ENCODE data around the gene LAMC3.
"Not testable (repeated sequence)": the region's sequence is repeated elsewhere in the genome, so short reads cannot be mapped to it uniquely, and the experiment has no call there.

Gene LAMC3

GRCh38 chr9:130992682-130993032, 16.3 kb upstream of the LAMC3 start:
- DNase-seq, result no peak

GRCh38 chr9:130993303-130994030, 15.5 kb upstream of the LAMC3 start:
- DNase-seq, result no peak

GRCh38 chr9:130994135-130995085, 14.6 kb upstream of the LAMC3 start:
- DNase-seq, result no peak

GRCh38 chr9:130995086-130996011, 13.6 kb upstream of the LAMC3 start:
- DNase-seq, result peak; percentile 62

- no peak for DNase-seq
Observed at GRCh38 chr9:130996205-130996604, 12.8 kb upstream of the LAMC3 start.

GRCh38 chr9:130996676-130997394, 12.1 kb upstream of the LAMC3 start:
- no peak for DNase-seq

- DNase-seq, result no peak
Observed at GRCh38 chr9:130997395-130997684, 11.6 kb upstream of the LAMC3 start.

- DNase-seq, result peak; percentile 75
Observed at GRCh38 chr9:130997925-130998596, 10.9 kb upstream of the LAMC3 start.

- DNase-seq, result no peak
Observed at GRCh38 chr9:130998597-130999244, 10.3 kb upstream of the LAMC3 start.

- no peak for DNase-seq
Observed at GRCh38 chr9:130999245-130999623, 9.7 kb upstream of the LAMC3 start.

- not testable (repeated sequence) for DNase-seq
Observed at GRCh38 chr9:131000526-131000925, 8.4 kb upstream of the LAMC3 start.

- DNase-seq, result no peak
Observed at GRCh38 chr9:131001021-131001420, 8.0 kb upstream of the LAMC3 start.

GRCh38 chr9:131001990-131002389, 7.0 kb upstream of the LAMC3 start:
- no peak for DNase-seq

GRCh38 chr9:131006601-131007000, 2.4 kb upstream of the LAMC3 start:
- DNase-seq, result no peak

- DNase-seq, result no peak
Observed at GRCh38 chr9:131008086-131008485, 888 bp upstream of the LAMC3 start.

GRCh38 chr9:131008563-131008908, 438 bp upstream of the LAMC3 start:
- no peak for DNase-seq

GRCh38 chr9:131010482-131011273, 1.7 kb downstream of the LAMC3 start:
- DNase-seq, result no peak

- no peak for DNase-seq
Observed at GRCh38 chr9:131011274-131012022, 2.5 kb downstream of the LAMC3 start.

GRCh38 chr9:131012023-131012334, 3.0 kb downstream of the LAMC3 start:
- no peak for DNase-seq

GRCh38 chr9:131012396-131012917, 3.5 kb downstream of the LAMC3 start:
- DNase-seq, result no peak
